ENCODE measurements around the gene BTBD2. TPM values are rescaled to one million over a fixed set of nuclear protein-coding genes. Genes with fewer than 3 reads are reported as not detected.

Gene BTBD2
- total RNA-seq, 1 experiment from 2014 or later = 81.0 TPM

DNA sequence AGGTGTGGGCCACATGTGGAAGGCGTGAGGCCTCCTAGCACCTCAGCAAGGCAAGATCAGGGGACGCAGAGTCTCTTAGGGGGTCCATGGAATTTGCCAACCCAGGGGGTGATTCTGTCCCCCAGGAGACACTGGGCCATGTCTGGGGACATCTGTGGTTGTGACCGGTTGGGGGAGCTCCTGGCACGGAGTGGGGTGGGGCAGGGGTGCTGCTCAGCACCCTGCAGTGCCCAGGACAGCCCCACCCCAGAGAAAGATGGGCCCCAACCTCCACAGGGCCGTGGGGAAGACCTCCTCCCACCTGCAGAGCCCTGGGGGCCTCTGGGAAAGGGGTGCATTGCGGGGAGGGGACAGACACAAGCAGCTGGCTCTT, 31.5 kb upstream of the BTBD2 start:
- no peak for DNase-seq
- Histone ChIP-seq H3K9me3 (ENCODE audit: insufficient read depth, low read depth) (no peaks in the 10 kb centered on the region), H2AFZ (no peak overlapping the region), H3K27ac (no peak overlapping the region), H3K4me3 (no peak overlapping the region), H3K9me2 (ENCODE audit: insufficient read depth) (no peaks in the 10 kb centered on the region), H3K4me1 (replicated peaks; ENCODE audit: insufficient read depth) (peaks cover 9% of the 10 kb centered on the region; the same call in 1 of the 2 replicates), H3K36me3 (ENCODE audit: low read depth) (no peaks in the 10 kb centered on the region), H3K4me2 (0 out of 2 replicates have a peak overlapping the region, but pooled peaks have one; percentile 19), H4K20me1 (ENCODE audit: insufficient read depth) (peaks cover 53% of the 10 kb centered on the region), H3K27me3 (ENCODE audit: insufficient read depth, low read depth) (no peaks in the 10 kb centered on the region), H3F3A (ENCODE audit: insufficient read depth, low read depth) (no peaks in the 10 kb centered on the region), H3K79me2 (ENCODE audit: low read depth) (peaks cover 46% of the 10 kb centered on the region)
- intact Hi-C loops (cut with micrococcal nuclease; ENCODE audit: unreplicated experiment) = no loop called here
- ChIA-PET CTCF (no interaction called here), POLR2A (ENCODE audit: unreplicated experiment) (no interaction called here)
- BruUV-seq (replicated peaks) = no TSS peak
- TF ChIP-seq, protein P1, sequence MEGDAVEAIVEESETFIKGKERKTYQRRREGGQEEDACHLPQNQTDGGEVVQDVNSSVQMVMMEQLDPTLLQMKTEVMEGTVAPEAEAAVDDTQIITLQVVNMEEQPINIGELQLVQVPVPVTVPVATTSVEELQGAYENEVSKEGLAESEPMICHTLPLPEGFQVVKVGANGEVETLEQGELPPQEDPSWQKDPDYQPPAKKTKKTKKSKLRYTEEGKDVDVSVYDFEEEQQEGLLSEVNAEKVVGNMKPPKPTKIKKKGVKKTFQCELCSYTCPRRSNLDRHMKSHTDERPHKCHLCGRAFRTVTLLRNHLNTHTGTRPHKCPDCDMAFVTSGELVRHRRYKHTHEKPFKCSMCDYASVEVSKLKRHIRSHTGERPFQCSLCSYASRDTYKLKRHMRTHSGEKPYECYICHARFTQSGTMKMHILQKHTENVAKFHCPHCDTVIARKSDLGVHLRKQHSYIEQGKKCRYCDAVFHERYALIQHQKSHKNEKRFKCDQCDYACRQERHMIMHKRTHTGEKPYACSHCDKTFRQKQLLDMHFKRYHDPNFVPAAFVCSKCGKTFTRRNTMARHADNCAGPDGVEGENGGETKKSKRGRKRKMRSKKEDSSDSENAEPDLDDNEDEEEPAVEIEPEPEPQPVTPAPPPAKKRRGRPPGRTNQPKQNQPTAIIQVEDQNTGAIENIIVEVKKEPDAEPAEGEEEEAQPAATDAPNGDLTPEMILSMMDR (conservative IDR thresholded peaks at IDR 0.05) = no peak
- no peak for TF ChIP-seq EZH2 (IDR thresholded peaks at IDR 0.05; ENCODE audit: low read depth)

DNA sequence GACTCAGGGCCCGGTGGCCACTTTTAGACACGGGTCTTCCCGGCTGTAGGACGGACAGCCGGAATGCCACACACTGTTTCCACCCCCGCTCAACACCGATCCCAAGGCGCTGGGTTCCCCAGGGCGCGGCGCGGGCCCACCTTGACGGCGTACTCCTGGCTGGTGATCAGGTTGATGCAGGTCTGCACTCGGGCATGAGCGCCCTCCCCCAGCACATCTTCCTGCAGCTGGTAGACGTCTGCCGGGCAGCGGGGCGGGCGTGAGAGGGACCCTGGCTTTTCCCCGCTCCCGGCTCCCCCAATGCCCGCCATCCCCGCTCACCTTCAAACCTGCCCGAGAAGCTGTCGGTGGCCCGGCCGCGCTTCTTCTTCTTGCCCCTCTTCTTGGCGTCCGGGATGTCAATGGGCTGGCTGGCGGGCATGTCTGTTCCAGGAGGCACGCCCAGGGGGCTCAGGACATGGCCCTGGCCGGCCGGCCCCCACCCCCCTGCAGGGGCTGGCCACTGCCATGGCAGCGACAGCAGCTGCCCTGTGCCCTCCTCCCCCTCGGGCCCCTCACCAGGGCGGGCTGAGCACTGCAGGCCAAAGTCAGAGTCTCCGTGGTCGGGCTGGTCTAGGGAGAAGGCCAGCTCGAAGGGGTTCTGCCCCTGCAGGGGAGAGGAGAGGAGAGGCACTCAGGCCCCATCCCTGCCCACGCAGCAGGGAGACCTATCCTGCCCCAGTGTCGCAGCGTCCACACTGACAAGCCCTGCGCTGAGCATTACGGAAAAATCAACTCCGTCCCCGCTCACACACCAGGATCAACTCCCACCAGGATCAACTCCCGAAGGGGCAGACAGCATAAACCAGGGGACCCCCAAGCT, 30.8 kb upstream of the BTBD2 start:
- H3K9me3 ChIP-seq (ENCODE audit: insufficient read depth, low read depth) = no peaks in the 10 kb centered on the region
- no peak overlapping the region for H3K4me3 ChIP-seq
- peaks cover 53% of the 10 kb centered on the region for H4K20me1 ChIP-seq (ENCODE audit: insufficient read depth)
- H3K27me3 ChIP-seq (ENCODE audit: insufficient read depth, low read depth) = no peaks in the 10 kb centered on the region
- DNase-seq = no peak
- TF ChIP-seq, protein P1 (conservative IDR thresholded peaks at IDR 0.05) = no peak
- TF ChIP-seq EZH2 (IDR thresholded peaks at IDR 0.05; ENCODE audit: low read depth) = no peak
- CTCF ChIA-PET = no interaction called here
- no TSS peak for BruUV-seq (replicated peaks)
- peaks cover 9% of the 10 kb centered on the region; the same call in 1 of the 2 replicates for H3K4me1 ChIP-seq (replicated peaks; ENCODE audit: insufficient read depth)
- POLR2A ChIA-PET (ENCODE audit: unreplicated experiment) = no interaction called here
- H3K27ac ChIP-seq = no peak overlapping the region
- intact Hi-C loops (cut with micrococcal nuclease; ENCODE audit: unreplicated experiment) = no loop called here
- H3K9me2 ChIP-seq (ENCODE audit: insufficient read depth) = no peaks in the 10 kb centered on the region
- H3K79me2 ChIP-seq (ENCODE audit: low read depth) = peaks cover 46% of the 10 kb centered on the region
- no peaks in the 10 kb centered on the region for H3K36me3 ChIP-seq (ENCODE audit: low read depth)
- no peak overlapping the region for H3K4me2 ChIP-seq
- H2AFZ ChIP-seq = no peak overlapping the region
- H3F3A ChIP-seq (ENCODE audit: insufficient read depth, low read depth) = no peaks in the 10 kb centered on the region

DNA sequence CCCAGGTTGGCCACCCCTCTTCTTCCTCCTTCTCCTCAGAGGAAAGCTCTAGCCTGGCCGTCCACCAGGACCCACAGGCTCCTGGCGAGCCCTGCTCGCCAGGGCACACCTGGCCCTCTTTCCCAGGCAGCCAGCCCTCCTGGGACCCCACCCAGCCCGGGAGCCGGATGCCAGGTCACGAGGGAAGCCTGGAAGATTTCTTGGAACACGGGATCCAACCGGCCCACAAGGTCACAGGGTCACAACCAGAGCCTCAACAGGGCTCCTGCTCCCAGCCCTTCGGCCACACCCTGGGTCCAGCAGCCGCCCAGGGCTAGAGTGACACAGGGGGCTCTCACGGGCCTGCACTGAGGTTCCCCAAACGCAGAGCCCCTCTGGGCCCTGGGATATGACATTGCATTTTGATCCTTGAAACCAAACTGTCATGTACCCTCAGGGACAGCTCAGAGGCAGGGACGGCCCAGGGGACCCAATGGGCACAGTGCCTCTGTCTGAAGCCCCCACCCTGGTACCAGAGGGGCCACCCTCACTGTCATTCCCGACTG, 30.1 kb upstream of the BTBD2 start:
- Histone ChIP-seq H3K9me3 (ENCODE audit: insufficient read depth, low read depth) (no peaks in the 10 kb centered on the region), H2AFZ (no peak overlapping the region), H3K4me1 (replicated peaks; ENCODE audit: insufficient read depth) (peaks cover 9% of the 10 kb centered on the region; the same call in 1 of the 2 replicates), H3K4me2 (no peak overlapping the region), H3K79me2 (ENCODE audit: low read depth) (peaks cover 45% of the 10 kb centered on the region), H3K36me3 (ENCODE audit: low read depth) (no peaks in the 10 kb centered on the region), H3F3A (ENCODE audit: insufficient read depth, low read depth) (no peaks in the 10 kb centered on the region), H3K9me2 (ENCODE audit: insufficient read depth) (no peaks in the 10 kb centered on the region), H4K20me1 (ENCODE audit: insufficient read depth) (peaks cover 53% of the 10 kb centered on the region), H3K27ac (no peak overlapping the region), H3K4me3 (no peak overlapping the region), H3K27me3 (ENCODE audit: insufficient read depth, low read depth) (no peaks in the 10 kb centered on the region)
- DNase-seq = no peak
- intact Hi-C loops (cut with micrococcal nuclease; ENCODE audit: unreplicated experiment) = no loop called here
- POLR2A ChIA-PET (ENCODE audit: unreplicated experiment) = no interaction called here
- no TSS peak for BruUV-seq (replicated peaks)
- TF ChIP-seq, protein P1 (conservative IDR thresholded peaks at IDR 0.05) = no peak
- no peak for TF ChIP-seq EZH2 (IDR thresholded peaks at IDR 0.05; ENCODE audit: low read depth)
- CTCF ChIA-PET = no interaction called here
